RWPE1 (cell line): ENCODE measurements around the gene PTCD1.
"Not testable (repeated sequence)": the region's sequence is repeated elsewhere in the genome, so short reads cannot be mapped to it uniquely, and the experiment has no call there.

Experiments
- CTCF ChIA-PET: fragments of 350-600 bp; sonication (Branson Sonifier 250); formaldehyde crosslinking; extraction: SDS; loops from one replicate; lab custom pipeline; 2021; lab: Yijun Ruan, JAX
- POLR2A ChIA-PET: fragments of 400-600 bp; formaldehyde crosslinking; extraction: SDS; loops from one replicate; lab custom pipeline; 2020; ENCODE audit warnings: antibody characterized with exemption; ENCODE audit not compliant: low non-redundant PET; lab: Yijun Ruan, JAX
- DNase-seq: peaks from one replicate; pipeline ENCODE4 v3.0.0; 2012; ENCODE audit warnings: low spot score
- H3K27ac ChIP-seq: fragments of 450-650 bp; 2 replicates; pipeline ENCODE4 v1.5.1; 2017
- TF ChIP-seq, protein P1 (sequence below): fragments of 450-650 bp; conservative IDR thresholded peaks from 2 replicates; pipeline ENCODE4 v1.5.1; 2017; ENCODE audit warnings: low read depth, mild to moderate bottlenecking

Gene PTCD1

DNA sequence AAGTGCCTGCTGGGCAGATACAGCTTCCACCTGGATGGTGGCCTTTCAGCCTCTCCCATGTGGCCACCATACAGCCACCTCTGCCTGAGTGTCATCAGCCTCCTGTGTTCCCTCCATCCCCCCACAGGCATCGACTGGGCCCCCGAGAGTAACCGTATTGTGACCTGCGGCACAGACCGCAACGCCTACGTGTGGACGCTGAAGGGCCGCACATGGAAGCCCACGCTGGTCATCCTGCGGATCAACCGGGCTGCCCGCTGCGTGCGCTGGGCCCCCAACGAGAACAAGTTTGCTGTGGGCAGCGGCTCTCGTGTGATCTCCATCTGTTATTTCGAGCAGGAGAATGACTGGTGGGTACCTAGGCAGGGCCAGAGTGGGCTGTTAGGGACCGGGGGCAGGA lies 50.7 kb downstream of the PTCD1 start:
- H3K27ac ChIP-seq = no peak overlapping the region; the same call in 1 of the 2 replicates
- ChIA-PET POLR2A (interaction anchor here (0.6 to 0.9 kb wide), 2 partner anchors 10 to 13 kb away, joined by 3 to 10 read pairs; no protein-coding TSS in a partner anchor), CTCF (no interaction called here)
- DNase-seq = no peak
- TF ChIP-seq, protein P1, sequence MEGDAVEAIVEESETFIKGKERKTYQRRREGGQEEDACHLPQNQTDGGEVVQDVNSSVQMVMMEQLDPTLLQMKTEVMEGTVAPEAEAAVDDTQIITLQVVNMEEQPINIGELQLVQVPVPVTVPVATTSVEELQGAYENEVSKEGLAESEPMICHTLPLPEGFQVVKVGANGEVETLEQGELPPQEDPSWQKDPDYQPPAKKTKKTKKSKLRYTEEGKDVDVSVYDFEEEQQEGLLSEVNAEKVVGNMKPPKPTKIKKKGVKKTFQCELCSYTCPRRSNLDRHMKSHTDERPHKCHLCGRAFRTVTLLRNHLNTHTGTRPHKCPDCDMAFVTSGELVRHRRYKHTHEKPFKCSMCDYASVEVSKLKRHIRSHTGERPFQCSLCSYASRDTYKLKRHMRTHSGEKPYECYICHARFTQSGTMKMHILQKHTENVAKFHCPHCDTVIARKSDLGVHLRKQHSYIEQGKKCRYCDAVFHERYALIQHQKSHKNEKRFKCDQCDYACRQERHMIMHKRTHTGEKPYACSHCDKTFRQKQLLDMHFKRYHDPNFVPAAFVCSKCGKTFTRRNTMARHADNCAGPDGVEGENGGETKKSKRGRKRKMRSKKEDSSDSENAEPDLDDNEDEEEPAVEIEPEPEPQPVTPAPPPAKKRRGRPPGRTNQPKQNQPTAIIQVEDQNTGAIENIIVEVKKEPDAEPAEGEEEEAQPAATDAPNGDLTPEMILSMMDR = no peak

DNA sequence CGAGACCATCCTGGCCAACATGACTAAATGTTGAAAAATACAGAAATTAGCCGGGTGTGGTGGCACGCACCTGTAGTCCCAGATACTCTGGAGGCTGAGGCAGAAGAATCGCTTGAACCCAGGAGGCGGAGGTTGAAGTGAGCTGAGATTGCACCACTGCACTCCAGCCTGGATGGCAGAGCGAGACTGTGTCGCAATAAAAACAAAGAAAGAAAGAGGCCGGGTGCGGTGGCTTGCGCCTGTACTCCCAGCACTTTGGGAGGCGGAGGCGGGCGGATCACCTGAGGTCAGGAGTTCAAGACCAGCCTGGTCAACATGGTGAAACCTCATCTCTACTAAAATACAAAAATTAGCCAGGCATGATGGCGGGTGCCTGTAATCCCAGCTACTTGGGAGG lies 51.4 kb downstream of the PTCD1 start:
- CTCF ChIA-PET = not testable (repeated sequence)

DNA sequence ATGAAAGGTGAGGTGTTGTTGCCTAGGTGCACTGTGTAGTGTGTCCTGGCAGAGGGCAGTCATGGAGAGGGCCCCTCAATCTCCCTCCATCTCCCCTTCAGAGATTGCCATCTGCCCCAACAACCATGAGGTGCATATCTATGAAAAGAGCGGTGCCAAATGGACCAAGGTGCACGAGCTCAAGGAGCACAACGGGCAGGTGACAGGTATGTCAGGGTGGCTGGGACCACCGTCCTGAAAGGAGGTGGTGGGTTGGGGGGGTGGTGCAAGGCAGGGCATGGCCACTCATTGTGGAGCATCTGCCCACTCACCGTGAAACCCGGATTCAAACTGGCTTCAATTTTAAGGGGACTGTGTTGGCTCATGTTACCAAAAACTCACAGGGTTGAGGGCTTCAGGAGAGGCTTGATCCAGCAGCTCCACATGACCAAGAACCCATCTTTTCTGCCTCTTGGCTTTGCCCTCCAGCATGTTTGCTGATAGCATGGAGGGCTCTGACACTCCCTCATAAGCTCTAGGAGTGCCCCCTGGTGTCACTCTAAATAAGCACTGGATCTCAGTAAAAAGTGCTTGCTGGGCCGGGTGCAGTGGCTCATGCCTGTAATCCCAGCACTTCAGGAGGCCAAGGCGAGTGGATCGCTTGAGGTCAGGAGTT lies 51.9 kb downstream of the PTCD1 start:
- TF ChIP-seq, protein P1 = no peak
- CTCF ChIA-PET = no interaction called here
- DNase-seq = no peak
- peak overlapping the region; percentile 29 for H3K27ac ChIP-seq
- POLR2A ChIA-PET = interaction anchor here (0.9 kb wide), 1 partner anchor 12 kb away, joined by 10 read pairs; no protein-coding TSS in a partner anchor

More for the DNA sequence above, 51.4 kb downstream of the PTCD1 start:
- not testable (repeated sequence) for DNase-seq
- H3K27ac ChIP-seq = peak overlapping the region; percentile 29
- POLR2A ChIA-PET = interaction anchor here (0.9 kb wide), 1 partner anchor 12 kb away, joined by 10 read pairs; no protein-coding TSS in a partner anchor

DNA sequence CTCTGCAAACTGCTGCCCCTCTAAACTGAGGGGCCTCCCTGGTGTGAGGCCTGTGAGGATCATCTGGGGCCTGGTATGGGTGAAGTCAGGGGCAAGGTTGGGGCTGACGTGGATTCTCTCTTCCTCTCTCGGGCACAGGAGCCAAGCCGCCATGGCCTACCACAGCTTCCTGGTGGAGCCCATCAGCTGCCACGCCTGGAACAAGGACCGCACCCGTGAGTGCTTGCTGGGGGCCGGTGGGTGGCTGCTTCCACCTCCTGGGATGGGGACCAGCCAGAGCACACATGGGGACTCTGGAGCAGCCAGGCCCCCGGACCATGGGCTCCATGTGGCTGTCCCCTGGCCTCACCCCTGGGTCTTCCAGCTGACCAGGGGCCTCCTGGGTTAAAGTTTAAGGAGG lies 53.0 kb downstream of the PTCD1 start:
- TF ChIP-seq, protein P1 = no peak
- ChIA-PET CTCF (no interaction called here), POLR2A (no interaction called here)
- H3K27ac ChIP-seq = peak overlapping the region; percentile 29; the same call in 1 of the 2 replicates
- DNase-seq = no peak

DNA sequence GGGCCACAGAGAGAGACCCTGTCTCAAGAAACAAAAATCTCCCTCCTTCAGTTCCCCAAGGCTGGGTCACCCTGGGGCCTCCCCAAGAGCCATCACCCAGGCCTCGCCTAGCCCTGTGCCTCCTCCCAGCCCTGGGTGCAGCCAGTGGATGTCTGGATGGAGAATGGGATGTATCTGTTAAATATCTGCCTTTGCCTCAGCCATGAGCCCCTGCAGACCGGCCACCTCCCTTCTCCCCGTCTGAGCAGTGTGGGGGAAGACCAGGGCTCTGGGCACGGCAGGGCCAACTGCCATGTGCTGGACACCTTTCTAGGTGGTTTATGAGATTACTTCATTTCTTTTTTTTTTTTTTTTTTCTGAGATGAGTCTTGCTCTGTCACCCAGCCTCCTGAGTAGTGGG lies 54.1 kb downstream of the PTCD1 start:
- no peak for DNase-seq
- ChIA-PET CTCF (no interaction called here), POLR2A (no interaction called here)
- TF ChIP-seq, protein P1 = no peak
- H3K27ac ChIP-seq = peak overlapping the region; percentile 44

DNA sequence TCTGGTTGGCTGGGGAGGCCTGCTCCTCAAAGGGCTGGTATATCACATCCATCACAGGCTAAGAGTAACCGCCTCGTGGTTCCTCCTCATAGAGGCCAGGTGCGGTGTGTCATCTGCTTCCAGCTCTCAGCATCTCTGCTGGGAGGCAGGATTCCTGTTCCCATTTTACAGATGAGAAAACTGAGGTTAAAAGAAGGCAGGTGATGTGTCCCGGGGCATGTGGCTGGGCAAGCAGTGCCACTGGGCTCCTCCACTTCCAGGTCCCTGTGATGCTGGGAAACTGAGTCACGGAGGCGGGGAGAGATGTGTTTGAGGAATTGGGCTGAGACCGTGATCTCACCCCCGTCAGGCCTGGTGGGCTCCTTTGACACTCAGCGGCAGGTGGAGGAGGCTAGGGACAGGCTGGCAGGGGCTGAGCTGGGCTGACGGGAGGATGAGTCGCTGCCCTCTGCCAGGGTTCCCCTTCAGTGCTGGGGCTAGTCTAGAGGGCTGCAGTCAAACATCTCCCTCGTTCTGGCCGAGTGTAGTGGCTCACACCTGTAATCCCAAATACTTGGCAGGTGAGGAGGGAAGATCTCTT lies 54.7 kb downstream of the PTCD1 start:
- DNase-seq = no peak
- peak overlapping the region; percentile 44 for H3K27ac ChIP-seq
- CTCF ChIA-PET = interaction anchor here (0.7 kb wide), 1 partner anchor 499 kb away, joined by 4 read pairs; no protein-coding TSS in a partner anchor
- TF ChIP-seq, protein P1 = no peak
- POLR2A ChIA-PET = no interaction called here

DNA sequence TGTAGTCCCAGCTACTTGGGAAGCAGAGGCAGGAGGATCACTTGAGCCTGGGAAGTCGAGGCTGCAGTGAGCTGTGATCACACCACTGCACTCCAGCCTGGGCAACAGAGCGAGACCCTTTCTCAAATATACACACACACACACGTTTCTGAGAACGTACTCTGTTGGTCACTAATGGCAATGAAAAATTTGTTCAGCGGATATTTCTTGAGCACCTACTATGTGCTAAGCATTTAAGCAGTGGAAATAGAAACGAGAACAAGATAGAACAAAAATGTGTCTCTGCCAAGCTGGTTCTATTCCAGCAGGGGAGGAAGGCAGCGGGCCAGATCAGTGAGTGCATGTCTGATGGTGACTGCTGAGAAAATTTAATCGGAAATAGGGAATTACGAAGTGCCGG lies 55.4 kb downstream of the PTCD1 start:
- TF ChIP-seq, protein P1 = no peak
- H3K27ac ChIP-seq = peak overlapping the region; percentile 44; the same call in 1 of the 2 replicates
- DNase-seq = no peak
- POLR2A ChIA-PET = interaction anchor here (0.6 kb wide), 1 partner anchor 1154 kb away, joined by 6 read pairs; no protein-coding TSS in a partner anchor
- CTCF ChIA-PET = no interaction called here
